Epithelial cell of esophagus (primary cell): Measurements from ENCODE around the gene OPRM1.

Experiments
- DNase-seq: peaks from one replicate; pipeline ENCODE4 v3.0.0; 2010; ENCODE audit warnings: low read depth
- H3K4me3 ChIP-seq: 2 replicates; pipeline ENCODE4 v1.5.1; 2011; ENCODE audit warnings: mild to moderate bottlenecking, low read length, control low read depth
- CTCF ChIP-seq: IDR thresholded peaks from 2 replicates; pipeline ENCODE4 v1.5.1; 2011; ENCODE audit warnings: low read depth, mild to moderate bottlenecking, low read length, control low read depth, inconsistent platforms; ENCODE audit not compliant: insufficient read depth; ENCODE audit errors: missing control alignments

The OPRM1 gene

GRCh38 chr6:154039231-154039842 lies at the start of gene OPRM1:
OPRM1 (plus strand) TSS chr6:154039240; CDS start chr6:154039545, 305 bp downstream.
- no peak for TF ChIP-seq CTCF
- peak; percentile 69 for DNase-seq

GRCh38 chr6:153989989-153990388 lies 49.1 kb upstream of the OPRM1 start:
- TF ChIP-seq CTCF, result no peak
- no peak for DNase-seq
- no peak overlapping the region for H3K4me3 ChIP-seq

More at GRCh38 chr6:154039231-154039842, at the start of gene OPRM1:
- H3K4me3 ChIP-seq, result no peak within 1 kb of the TSS

- DNase-seq, result no peak
- TF ChIP-seq CTCF, result no peak
- no peak overlapping the region for H3K4me3 ChIP-seq
Observed at GRCh38 chr6:153994004-153994403, 45.0 kb upstream of the OPRM1 start.

- H3K4me3 ChIP-seq, result no peak overlapping the region
- no peak for TF ChIP-seq CTCF
- no peak for DNase-seq
Observed at GRCh38 chr6:153994811-153995210, 44.2 kb upstream of the OPRM1 start.

- no peak for TF ChIP-seq CTCF
- no peak overlapping the region for H3K4me3 ChIP-seq
- no peak for DNase-seq
Observed at GRCh38 chr6:153997221-153997620, 41.8 kb upstream of the OPRM1 start.

GRCh38 chr6:154001494-154002285 lies 37.4 kb upstream of the OPRM1 start:
- H3K4me3 ChIP-seq, result no peak overlapping the region
- no peak for DNase-seq
- no peak for TF ChIP-seq CTCF
